Small intestine (tissue), 7 donors: Measurements from ENCODE around the gene OTUB1. TPM values are rescaled to one million over a fixed set of nuclear protein-coding genes. Genes with fewer than 3 reads are reported as not detected.
A peak's percentile ranks its signal among the peaks of the same experiment; 100 is the strongest.

Experiments used
- DNase-seq, 2 donors: peaks; one replicate each; pipeline versions ENCODE4 v3.0.0 to v3.0.0-alpha.2; 2013
- FAIRE-seq: peaks from 2 replicates; lab custom pipeline; 2012; peaks lifted over from hg19 to GRCh38; lab: Jason Lieb, UNC
- H3K27ac ChIP-seq, 3 donors: one replicate each; pipeline ENCODE4 v1.5.1; 2013; ENCODE audit warnings: low read length in 2 of 3, mild to moderate bottlenecking in 2 of 3, control low read depth in 1 of 3, inconsistent platforms in 1 of 3, low read depth in 1 of 3, moderate library complexity in 1 of 3
- H3K27me3 ChIP-seq, 3 donors: one replicate each; pipeline ENCODE4 v1.6.1; 2013; ENCODE audit warnings: low read length in 3 of 3, inconsistent platforms in 1 of 3; ENCODE audit not compliant: control insufficient read depth in 3 of 3, insufficient read depth in 3 of 3
- H3K36me3 ChIP-seq, 3 donors: one replicate each; pipeline ENCODE4 v1.6.1; 2013; ENCODE audit warnings: low read length in 3 of 3, inconsistent platforms in 1 of 3, low read depth in 1 of 3, mild to moderate bottlenecking in 1 of 3, moderate library complexity in 1 of 3; ENCODE audit not compliant: control insufficient read depth in 3 of 3, insufficient read depth in 2 of 3
- H3K4me1 ChIP-seq, 3 donors: one replicate each; pipeline ENCODE4 v1.6.1; 2013; ENCODE audit warnings: low read length in 2 of 3, inconsistent platforms in 1 of 3, low read depth in 1 of 3, mild to moderate bottlenecking in 1 of 3, moderate library complexity in 1 of 3; ENCODE audit not compliant: control insufficient read depth in 3 of 3, insufficient read depth in 2 of 3
- H3K4me3 ChIP-seq, 3 donors: one replicate each; pipeline ENCODE4 v1.5.1; 2013; ENCODE audit warnings: low read length in 3 of 3, control low read depth in 1 of 3, inconsistent platforms in 1 of 3, low read depth in 1 of 3, mild to moderate bottlenecking in 1 of 3, moderate library complexity in 1 of 3
- H3K9me3 ChIP-seq, 2 donors: one replicate each; pipeline ENCODE4 v1.6.1; 2013; ENCODE audit warnings: low read depth in 1 of 2, low read length in 1 of 2; ENCODE audit not compliant: control insufficient read depth in 2 of 2, insufficient read depth in 1 of 2
- WGBS, 3 donors: extraction: QIAGEN DNeasy Blood & Tissue Kit; methylation state at CpG; one replicate each; pipeline ENCODE4 v1.1.7; 2013; 5-methylcytosine and 5-hydroxymethylcytosine counted together
- polyA plus RNA-seq, 4 donors: library from polyadenylated mRNA; stranded (reverse) in 3 of 4; unstranded in 1 of 4; fragments of 200-250 nt in 3 of 4; fragments of 120-200 nt in 1 of 4; gene quantifications; one replicate each; pipeline versions ENCODE4 v1.2.1 to v1.2.3, GENCODE V29; 2013
- donor health status: healthy with polysubstance abuse.
- donor health status: control.
- donor health status: control.
- donor health status: Bipolar disorder and iron deficiency.
- donor health status: healthy.

The OTUB1 gene
- polyA plus RNA-seq, 4 donors = 76.0 to 93.5 (median 82.4) TPM

DNA sequence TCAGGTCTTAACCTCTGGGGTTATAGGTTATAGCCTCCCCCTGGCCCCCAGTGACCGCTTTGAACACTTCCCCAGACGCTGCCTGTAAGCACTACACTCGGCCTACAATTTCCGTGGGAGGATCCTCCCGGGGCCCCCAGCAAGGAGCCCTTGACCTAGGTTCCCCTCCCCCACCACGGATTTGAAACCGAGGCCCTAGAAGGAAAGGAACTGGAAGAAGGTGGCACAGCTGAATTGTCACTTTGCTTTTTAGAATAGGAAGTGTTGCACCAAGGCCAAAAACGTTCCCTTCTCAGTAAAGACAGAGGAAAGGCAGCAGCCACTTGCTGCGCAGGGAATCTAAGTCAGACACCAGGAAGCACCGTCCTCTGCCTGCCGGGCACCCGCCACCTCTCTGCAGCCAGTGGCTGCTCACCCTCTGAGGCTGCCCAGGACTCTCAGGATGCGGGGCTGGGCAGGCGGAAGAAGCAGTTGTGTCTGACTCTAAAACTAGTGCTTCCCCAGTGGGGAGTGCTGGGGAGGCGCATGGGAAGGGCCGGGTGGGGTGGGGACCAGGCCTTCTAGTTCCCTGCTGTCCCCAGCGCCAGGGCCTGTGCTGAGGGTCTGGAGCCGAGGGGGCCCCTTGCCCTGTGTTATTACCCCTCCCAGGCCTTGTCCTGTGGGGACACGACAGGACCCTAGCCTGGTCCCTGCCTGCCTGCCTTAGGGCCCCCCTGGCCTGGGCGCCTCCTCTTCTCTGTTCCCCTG, 41.6 kb downstream of the OTUB1 start:
- Histone ChIP-seq H3K27me3 (peaks cover 0 to 8% (median 2%) of the 10 kb centered on the region in 3 donors), H3K9me3 (no peaks in the 10 kb centered on the region), H3K4me1 (peaks cover 0 to 10% (median 0%) of the 10 kb centered on the region in 3 donors), H3K27ac (no peak overlapping the region), H3K4me3 (no peak overlapping the region), H3K36me3 (no peaks in the 10 kb centered on the region)
- 51 to 81% (median 77%) methylated on average over 19 to 20 of the region's 20 CpGs for WGBS, 3 donors
- DNase-seq = no peak
- FAIRE-seq = no peak

DNA sequence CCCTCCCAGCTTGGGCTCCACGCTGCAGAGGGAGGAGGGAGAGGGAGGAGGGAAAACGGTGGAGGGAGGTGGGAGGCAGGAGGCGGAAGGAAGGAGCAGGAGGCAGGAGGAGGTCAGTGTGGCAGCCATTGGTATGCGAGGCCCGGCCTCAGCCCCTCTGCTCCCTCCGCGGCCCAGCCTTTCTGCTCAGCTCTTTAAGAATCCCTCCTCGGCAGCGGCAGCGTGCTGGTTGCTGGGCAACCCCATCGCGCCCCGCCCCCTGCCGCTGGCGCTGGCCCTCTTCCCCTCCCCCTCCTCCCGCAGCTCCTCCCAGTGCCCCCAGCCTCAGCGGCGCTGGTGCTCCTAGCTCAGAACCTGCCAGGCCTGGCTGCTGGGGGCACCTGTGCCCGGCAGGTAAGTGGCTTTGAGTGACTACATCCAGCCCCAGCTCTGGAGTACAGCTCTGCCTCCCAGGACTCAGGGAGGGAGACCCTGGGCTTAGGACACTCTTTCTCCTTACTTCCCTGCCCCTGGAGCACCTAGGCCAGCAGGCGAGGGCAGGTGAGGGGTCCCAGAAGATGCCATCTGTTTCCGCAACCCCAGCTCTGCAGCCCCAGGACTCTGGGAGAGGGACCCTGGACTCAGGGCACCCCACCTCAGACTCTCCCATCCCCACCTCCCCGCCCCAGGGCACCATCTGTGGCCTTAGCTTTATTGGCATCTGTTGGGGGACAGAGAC, 42.3 kb downstream of the OTUB1 start:
- H3K4me3 ChIP-seq = no peak overlapping the region
- no peak overlapping the region for H3K27ac ChIP-seq
- peaks cover 0 to 10% (median 0%) of the 10 kb centered on the region in 3 donors for H3K4me1 ChIP-seq
- no peaks in the 10 kb centered on the region for H3K36me3 ChIP-seq
- FAIRE-seq (no peak), DNase-seq (no peak)
- no peaks in the 10 kb centered on the region for H3K9me3 ChIP-seq
- H3K27me3 ChIP-seq = peaks cover 0 to 10% (median 5%) of the 10 kb centered on the region in 3 donors
- 18 to 35% (median 31%) methylated on average over 10 to 22 of the region's 22 CpGs for WGBS, 3 donors

DNA sequence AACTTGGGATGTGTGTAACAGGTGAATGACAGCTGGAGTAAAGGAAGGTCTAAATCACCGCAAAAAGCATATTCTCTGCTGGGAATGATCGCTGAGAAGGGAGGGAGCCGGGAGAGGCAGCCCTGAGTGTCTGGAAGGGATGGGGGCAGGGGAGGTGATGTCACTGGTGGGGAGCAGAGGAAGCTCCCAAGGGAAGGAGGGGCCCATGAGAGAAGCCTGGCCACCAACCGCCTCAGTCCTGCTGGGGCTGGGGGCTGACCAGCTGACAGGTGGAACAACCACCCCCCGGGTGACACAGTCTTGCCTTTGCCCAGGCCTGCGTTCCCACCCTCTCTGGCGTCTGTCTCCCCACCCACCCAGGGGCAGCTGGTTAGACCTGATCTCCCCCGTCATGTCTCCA, 43.5 kb downstream of the OTUB1 start:
- no peak for FAIRE-seq
- Histone ChIP-seq H3K4me3 (no peak overlapping the region), H3K9me3 (no peaks in the 10 kb centered on the region), H3K27me3 (peaks cover 2 to 20% (median 10%) of the 10 kb centered on the region in 3 donors), H3K36me3 (no peaks in the 10 kb centered on the region), H3K27ac (no peak overlapping the region), H3K4me1 (peaks cover 0 to 10% (median 0%) of the 10 kb centered on the region in 3 donors)
- 81 to 87% (median 85%) methylated on average over 5 to 8 of the region's 8 CpGs for WGBS, 3 donors
- DNase-seq = no peak

DNA sequence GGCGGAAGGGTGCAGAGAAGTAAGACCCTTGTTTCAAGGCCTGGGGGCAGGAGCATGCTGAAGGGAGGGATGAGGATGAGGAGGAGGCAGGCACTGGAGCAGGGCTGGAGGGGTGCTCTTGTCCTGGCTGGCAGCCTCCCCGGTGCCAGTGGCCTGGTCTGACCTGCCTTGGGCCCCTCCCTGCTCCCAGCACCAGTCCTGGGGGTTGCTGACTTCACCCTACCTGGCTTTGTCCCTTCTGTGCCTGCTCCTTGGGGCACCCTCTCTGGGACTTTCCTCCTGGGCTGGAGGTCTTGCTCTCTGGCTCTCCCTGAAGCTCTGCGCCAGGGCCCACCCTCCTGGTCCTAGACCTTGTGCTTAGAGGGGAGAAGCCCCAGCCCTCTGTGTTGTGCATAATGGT, 44.8 kb downstream of the OTUB1 start:
- peaks cover 8 to 27% (median 15%) of the 10 kb centered on the region in 3 donors for H3K27me3 ChIP-seq
- no peak overlapping the region for H3K4me3 ChIP-seq
- FAIRE-seq = no peak
- no peak for DNase-seq
- H3K9me3 ChIP-seq = no peaks in the 10 kb centered on the region
- peaks cover 0 to 14% (median 4%) of the 10 kb centered on the region in 3 donors for H3K4me1 ChIP-seq
- H3K36me3 ChIP-seq = no peaks in the 10 kb centered on the region
- 85 to 89% (median 85%) methylated on average over 3 of the region's 3 CpGs for WGBS, 3 donors
- no peak overlapping the region for H3K27ac ChIP-seq

DNA sequence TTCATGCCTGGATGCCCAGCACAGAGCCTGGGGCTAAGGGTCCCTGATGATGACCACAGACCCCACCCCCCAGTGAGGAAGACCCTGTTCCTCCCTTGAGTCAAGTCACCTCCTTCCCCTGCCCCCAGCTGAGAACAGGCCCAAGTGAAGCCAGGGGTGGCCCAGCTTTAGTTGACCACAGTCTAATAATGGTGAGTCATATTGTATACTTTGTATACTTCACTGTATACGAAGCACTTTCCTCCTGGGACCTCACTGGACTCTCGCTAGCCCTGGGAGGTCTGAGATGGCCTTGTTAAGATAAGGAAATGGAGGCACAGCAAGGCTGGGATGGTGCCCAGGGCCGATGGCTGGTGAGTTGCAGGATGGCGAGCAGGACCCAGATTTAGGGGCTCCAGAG, 45.8 kb downstream of the OTUB1 start:
- DNase-seq = no peak
- 64 to 79% (median 76%) methylated on average over 4 of the region's 4 CpGs for WGBS, 3 donors
- H3K4me1 ChIP-seq = peaks cover 0 to 14% (median 4%) of the 10 kb centered on the region in 3 donors
- peaks cover 14 to 34% (median 15%) of the 10 kb centered on the region in 3 donors for H3K27me3 ChIP-seq
- H3K36me3 ChIP-seq = no peaks in the 10 kb centered on the region
- no peaks in the 10 kb centered on the region for H3K9me3 ChIP-seq
- no peak overlapping the region for H3K4me3 ChIP-seq
- FAIRE-seq = no peak
- H3K27ac ChIP-seq = no peak overlapping the region

DNA sequence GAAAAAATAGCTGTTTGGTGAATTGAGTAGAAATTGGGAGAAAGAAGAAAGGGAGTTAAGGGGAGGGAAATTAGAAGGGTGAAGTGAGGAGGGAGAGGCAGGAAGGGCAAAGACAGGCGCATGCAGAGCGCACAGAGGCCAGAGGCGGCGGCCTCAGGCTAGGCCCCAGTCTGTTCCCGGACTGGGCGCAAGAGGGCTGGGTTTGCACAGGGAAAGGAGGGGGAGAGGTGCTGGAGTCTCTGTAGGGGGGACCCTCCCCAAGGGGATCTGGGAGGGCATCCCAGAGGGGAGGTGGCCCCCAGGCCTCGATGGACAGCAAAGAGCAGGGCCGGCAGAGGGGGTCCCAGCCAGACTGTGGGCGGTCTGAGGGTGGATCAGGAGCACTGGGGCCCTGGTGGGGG, 48.2 kb downstream of the OTUB1 start:
- Histone ChIP-seq H3K4me1 (peaks cover 0 to 4% (median 4%) of the 10 kb centered on the region in 3 donors), H3K36me3 (no peaks in the 10 kb centered on the region), H3K4me3 (no peak overlapping the region), H3K9me3 (no peaks in the 10 kb centered on the region), H3K27me3 (peaks cover 18 to 42% (median 20%) of the 10 kb centered on the region in 3 donors), H3K27ac (no peak overlapping the region)
- FAIRE-seq (no peak), DNase-seq (no peak)
- 68 to 83% (median 73%) methylated on average over 7 to 9 of the region's 9 CpGs for WGBS, 3 donors

DNA sequence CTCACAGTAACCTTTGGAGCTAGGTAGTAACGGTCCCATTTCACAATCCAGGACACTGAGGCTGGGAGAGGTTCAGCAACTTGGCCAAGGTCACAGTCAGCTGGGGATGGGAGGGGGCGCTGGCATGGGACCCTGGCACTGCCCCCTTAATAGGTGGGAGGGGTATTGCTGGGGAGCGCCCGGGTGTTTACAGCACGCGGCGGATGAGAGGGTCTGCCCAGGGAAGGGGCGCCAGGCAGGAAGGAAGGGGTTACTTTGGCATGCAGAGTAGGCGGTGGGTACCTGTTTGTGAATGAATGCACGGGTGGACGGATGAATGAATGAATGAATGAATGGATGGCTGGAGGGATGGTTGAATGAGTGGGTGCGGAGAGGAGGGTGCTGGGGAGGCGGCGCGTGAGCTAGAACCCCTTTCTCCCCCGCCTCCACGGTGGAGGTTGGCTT, 48.9 kb downstream of the OTUB1 start:
- Histone ChIP-seq H3K9me3 (no peaks in the 10 kb centered on the region), H3K27me3 (peaks cover 18 to 42% (median 20%) of the 10 kb centered on the region in 3 donors), H3K27ac (no peak overlapping the region), H3K4me3 (peak overlapping the region in 1 of 3 donors; percentile 18), H3K4me1 (peaks cover 0 to 4% (median 4%) of the 10 kb centered on the region in 3 donors), H3K36me3 (no peaks in the 10 kb centered on the region)
- FAIRE-seq (no peak), DNase-seq (no peak)
- WGBS, 3 donors = 9 to 13% (median 10%) methylated on average over 13 to 17 of the region's 17 CpGs

DNA sequence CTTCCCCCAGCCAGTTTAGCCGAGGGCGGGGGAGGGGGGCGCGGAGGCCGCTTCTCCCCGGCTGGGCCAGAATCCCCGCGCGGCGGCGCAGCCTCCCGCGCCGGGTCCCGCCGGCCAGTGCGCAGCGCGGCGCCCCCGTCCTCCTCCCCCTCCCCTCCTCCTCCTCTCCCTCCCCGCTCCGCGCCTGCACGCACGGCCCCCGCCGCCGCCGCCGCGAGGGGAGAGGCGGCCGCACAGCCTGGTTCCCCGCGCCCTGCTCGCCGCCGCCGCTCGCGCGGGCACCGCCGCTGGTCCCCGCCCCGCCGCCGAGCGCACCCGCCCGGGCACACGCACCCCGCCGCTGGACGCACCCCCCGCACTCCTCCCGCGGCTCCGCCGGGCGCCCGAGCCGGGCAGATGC, 49.3 kb downstream of the OTUB1 start, which contains the start of gene FLRT1:
Gene FLRT1 (plus strand): TSS at position 356 of the 400 bp plus-strand sequence. CDS start 80,337 bp downstream, outside the sequence.
- no peak for FAIRE-seq

More for the DNA sequence above, 49.3 kb downstream of the OTUB1 start, which contains the start of gene FLRT1:
- H3K4me1 ChIP-seq = peaks cover 0 to 4% (median 4%) of the 10 kb centered on the region in 3 donors
- 0 to 4% (median 1%) methylated on average over 5 to 59 of the region's 64 CpGs for WGBS, 3 donors
- H3K4me3 ChIP-seq = peak within 1 kb of the TSS; percentile 2 to 27 (median 23)
- peaks cover 18 to 42% (median 20%) of the 10 kb centered on the region in 3 donors for H3K27me3 ChIP-seq
- no peaks in the 10 kb centered on the region for H3K9me3 ChIP-seq
- no peak within 1 kb of the TSS for H3K27ac ChIP-seq
- no peak for DNase-seq
- no peaks in the 10 kb centered on the region for H3K36me3 ChIP-seq
